Esophagus muscularis mucosa (tissue), 3 donors: ENCODE data around the gene NAPA.

Source experiments
- CTCF ChIP-seq, 3 experiments: fragments of 200-600 bp in 2 of 3; fragments of 450-650 bp in 1 of 3; sonication (generic) in 2 of 3; IDR thresholded peaks; one replicate each; pipeline ENCODE4 v1.5.1; 2017 to 2019; ENCODE audit warnings: antibody characterized with exemption in 3 of 3, mild to moderate bottlenecking in 2 of 3, moderate library complexity in 1 of 3
- EP300 ChIP-seq: sonication (generic); formaldehyde crosslinking; IDR thresholded peaks from one replicate; pipeline ENCODE4 v1.6.1; 2017; ENCODE audit warnings: antibody characterized with exemption

- TF ChIP-seq EP300 (no peak), CTCF (IDR thresholded peaks at IDR 0.05) (no peak)
Measured at GRCh38 chr19:47499371-47499770, 15.5 kb downstream of the NAPA start.
